Colonic mucosa (tissue), 4 donors: ENCODE measurements around the gene MYH15. TPM values are rescaled to one million over a fixed set of nuclear protein-coding genes. Genes with fewer than 3 reads are reported as not detected.

Experiments
- DNase-seq: peaks from one replicate; pipeline ENCODE4 v3.0.0-alpha.2; 2020
- H3K27ac ChIP-seq: fragments of 200-600 bp; one replicate; pipeline ENCODE4 v1.8.0; 2021
- H3K27me3 ChIP-seq: fragments of 200-600 bp; one replicate; pipeline ENCODE4 v1.8.0; 2021
- H3K36me3 ChIP-seq: fragments of 200-600 bp; one replicate; pipeline ENCODE4 v1.8.0; 2021
- H3K4me1 ChIP-seq: fragments of 200-600 bp; one replicate; pipeline ENCODE4 v1.8.0; 2021; ENCODE audit warnings: mild to moderate bottlenecking
- H3K4me3 ChIP-seq: fragments of 200-600 bp; one replicate; pipeline ENCODE4 v1.8.0; 2021
- H3K9ac ChIP-seq, 2 donors: one replicate each; pipeline ENCODE4 v1.7.0; 2013; ENCODE audit warnings: control low read depth in 2 of 2, low read depth in 2 of 2, low read length in 2 of 2
- H3K9me3 ChIP-seq: fragments of 200-600 bp; one replicate; pipeline ENCODE4 v1.8.0; 2021
- intact Hi-C: fragments of 100-400 bp; cut with DNase I; formaldehyde crosslinking; loops from one replicate; pipeline ENCODE4 v1.14.1; 2022
- total RNA-seq, 2 donors: library from RNA; stranded (reverse); fragmentation: NEBNext Ultra II Directional in 1 of 2; extraction: Animal tissue kit (Norgen Biotek cat#: 25700) in 1 of 2; gene quantifications; one replicate each; pipeline ENCODE4 v1.2.1, GENCODE V29; 2021
- TF ChIP-seq, protein P1 (sequence below): fragments of 200-600 bp; IDR thresholded peaks from one replicate; pipeline ENCODE4 v1.8.0; 2022; ENCODE audit warnings: antibody characterized with exemption, mild to moderate bottlenecking
- donor health status: healthy.
- donor health status: DM: no; HTN: no; CAD: no.
- donor health status: DM: no; HTN: no; CAD: no.

Gene MYH15
- total RNA-seq, 2 donors from 2014 or later: 0.13 to 0.44 TPM

DNA sequence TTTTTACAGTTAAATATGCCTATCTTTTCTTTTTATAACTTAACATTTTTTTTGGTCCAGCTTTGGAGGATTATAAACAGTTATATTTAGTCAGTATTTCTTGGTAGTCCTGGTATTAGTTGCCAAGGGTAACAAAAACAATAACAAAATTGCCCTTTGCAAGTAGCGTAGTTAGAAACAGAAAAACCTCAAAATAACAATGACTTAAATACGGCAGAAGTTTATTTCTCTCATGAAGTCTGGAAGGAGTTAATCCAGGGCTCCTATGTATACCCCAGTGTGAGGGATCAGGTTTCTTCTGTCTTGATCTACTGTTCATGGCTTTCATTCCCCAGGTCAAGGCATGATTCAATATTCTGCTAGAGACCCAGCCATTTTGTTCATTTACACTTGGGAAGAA, 14.1 kb upstream of the MYH15 start:
- no peaks in the 10 kb centered on the region for H3K36me3 ChIP-seq
- TF ChIP-seq, protein P1, sequence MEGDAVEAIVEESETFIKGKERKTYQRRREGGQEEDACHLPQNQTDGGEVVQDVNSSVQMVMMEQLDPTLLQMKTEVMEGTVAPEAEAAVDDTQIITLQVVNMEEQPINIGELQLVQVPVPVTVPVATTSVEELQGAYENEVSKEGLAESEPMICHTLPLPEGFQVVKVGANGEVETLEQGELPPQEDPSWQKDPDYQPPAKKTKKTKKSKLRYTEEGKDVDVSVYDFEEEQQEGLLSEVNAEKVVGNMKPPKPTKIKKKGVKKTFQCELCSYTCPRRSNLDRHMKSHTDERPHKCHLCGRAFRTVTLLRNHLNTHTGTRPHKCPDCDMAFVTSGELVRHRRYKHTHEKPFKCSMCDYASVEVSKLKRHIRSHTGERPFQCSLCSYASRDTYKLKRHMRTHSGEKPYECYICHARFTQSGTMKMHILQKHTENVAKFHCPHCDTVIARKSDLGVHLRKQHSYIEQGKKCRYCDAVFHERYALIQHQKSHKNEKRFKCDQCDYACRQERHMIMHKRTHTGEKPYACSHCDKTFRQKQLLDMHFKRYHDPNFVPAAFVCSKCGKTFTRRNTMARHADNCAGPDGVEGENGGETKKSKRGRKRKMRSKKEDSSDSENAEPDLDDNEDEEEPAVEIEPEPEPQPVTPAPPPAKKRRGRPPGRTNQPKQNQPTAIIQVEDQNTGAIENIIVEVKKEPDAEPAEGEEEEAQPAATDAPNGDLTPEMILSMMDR: no peak
- intact Hi-C loops: no loop called here
- no peak overlapping the region for H3K27ac ChIP-seq
- no peak overlapping the region for H3K9ac ChIP-seq
- no peaks in the 10 kb centered on the region for H3K9me3 ChIP-seq
- H3K4me1 ChIP-seq: no peaks in the 10 kb centered on the region
- no peaks in the 10 kb centered on the region for H3K27me3 ChIP-seq
- H3K4me3 ChIP-seq: no peak overlapping the region
- no peak for DNase-seq

DNA sequence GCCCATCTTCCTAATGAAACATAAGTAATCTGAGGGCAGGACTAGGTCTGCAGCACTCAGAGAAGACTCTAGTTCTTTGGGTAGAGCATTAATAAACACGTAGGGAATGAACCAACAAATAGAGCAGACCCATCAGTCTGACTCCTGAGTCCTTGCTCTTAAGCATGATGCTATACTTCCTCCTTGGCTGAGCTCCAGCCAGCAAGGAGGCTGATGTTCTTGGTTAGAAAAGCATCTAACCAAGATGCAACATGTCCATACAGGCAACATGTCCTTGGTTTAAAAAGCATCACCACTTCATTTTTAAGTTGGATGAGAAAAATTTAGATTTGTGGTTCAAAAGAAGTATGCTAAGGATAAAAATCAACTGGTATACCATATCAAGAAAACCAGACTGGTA, 8.5 kb upstream of the MYH15 start:
- H3K4me1 ChIP-seq: no peaks in the 10 kb centered on the region
- TF ChIP-seq, protein P1: no peak
- DNase-seq: no peak

DNA sequence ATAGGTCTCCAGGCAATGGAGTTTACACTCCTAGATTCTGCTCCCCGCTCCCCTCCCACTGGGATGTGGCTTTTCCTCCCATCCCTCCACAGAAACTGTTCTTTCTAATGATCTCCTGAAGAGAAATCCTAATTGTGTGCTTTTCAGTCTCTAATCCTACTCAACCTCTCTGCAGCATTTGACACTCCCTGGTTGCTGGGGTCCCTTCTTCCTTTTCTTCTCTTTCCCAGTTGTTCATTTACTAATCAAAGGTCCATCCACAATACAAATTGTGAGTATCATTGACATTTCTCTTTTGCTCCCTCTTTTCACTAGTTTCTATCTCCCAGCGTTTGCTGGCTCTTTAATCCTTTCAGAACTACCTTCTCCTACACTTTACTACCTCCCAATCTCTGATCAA, 6.5 kb upstream of the MYH15 start:
- no peak for DNase-seq
- intact Hi-C loops: no loop called here
- no peak overlapping the region for H3K27ac ChIP-seq
- no peak overlapping the region for H3K4me3 ChIP-seq
- H3K4me1 ChIP-seq: no peaks in the 10 kb centered on the region
- H3K9ac ChIP-seq: no peak overlapping the region
- H3K27me3 ChIP-seq: no peaks in the 10 kb centered on the region
- H3K36me3 ChIP-seq: no peaks in the 10 kb centered on the region
- no peaks in the 10 kb centered on the region for H3K9me3 ChIP-seq
- TF ChIP-seq, protein P1: no peak

More for the DNA sequence above, 8.5 kb upstream of the MYH15 start:
- Histone ChIP-seq H3K9ac (no peak overlapping the region), H3K4me3 (no peak overlapping the region), H3K9me3 (no peaks in the 10 kb centered on the region), H3K27me3 (no peaks in the 10 kb centered on the region), H3K27ac (no peak overlapping the region), H3K36me3 (no peaks in the 10 kb centered on the region)
- intact Hi-C loops: no loop called here

DNA sequence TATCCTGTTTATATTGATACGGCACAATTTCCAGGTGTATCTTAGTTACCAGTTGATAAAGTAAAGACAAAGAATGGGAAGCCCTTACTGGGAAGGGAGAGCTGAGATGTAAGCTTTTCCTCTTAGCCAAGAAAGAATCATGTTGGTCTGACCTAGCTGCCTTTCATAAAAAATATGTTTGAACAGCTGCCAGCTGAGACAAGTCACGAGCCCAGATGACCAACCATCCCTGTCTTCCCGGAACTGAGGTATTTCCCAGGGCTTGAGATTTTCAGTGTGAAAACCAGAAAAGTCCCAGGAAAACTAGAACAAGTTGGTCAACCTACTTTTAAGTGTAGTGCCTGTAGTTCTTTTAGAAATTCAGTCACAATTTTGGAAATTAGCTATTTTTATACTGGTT, 3.6 kb upstream of the MYH15 start:
- Histone ChIP-seq H3K27ac (no peak overlapping the region), H3K4me1 (no peaks in the 10 kb centered on the region), H3K36me3 (no peaks in the 10 kb centered on the region), H3K4me3 (no peak overlapping the region), H3K27me3 (no peaks in the 10 kb centered on the region), H3K9me3 (no peaks in the 10 kb centered on the region), H3K9ac (no peak overlapping the region)
- intact Hi-C loops: no loop called here
- TF ChIP-seq, protein P1: no peak
- no peak for DNase-seq

DNA sequence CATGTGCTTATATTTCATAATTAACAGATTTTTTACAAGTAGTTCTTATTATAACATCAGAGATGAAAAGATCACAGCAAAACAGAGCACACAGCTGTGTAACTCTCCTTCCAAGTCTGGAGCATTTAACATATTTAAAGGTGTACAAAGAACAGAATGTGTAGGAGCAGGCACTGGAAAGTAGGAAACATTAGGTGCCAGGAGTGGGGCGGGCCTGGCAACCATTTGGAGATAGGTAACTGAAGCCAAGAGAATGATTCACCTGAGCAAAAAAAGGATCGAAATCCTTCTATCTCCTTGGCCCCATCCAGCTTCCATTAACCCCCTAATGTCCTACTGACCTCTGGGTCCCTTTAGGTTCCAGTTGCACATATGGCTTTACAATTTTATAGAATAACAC, 2.3 kb upstream of the MYH15 start:
- Histone ChIP-seq H3K27me3 (no peaks in the 10 kb centered on the region), H3K4me1 (no peaks in the 10 kb centered on the region), H3K4me3 (no peak overlapping the region), H3K9ac (no peak overlapping the region), H3K36me3 (no peaks in the 10 kb centered on the region), H3K27ac (no peak overlapping the region), H3K9me3 (no peaks in the 10 kb centered on the region)
- TF ChIP-seq, protein P1: no peak
- intact Hi-C loops: no loop called here
- no peak for DNase-seq

DNA sequence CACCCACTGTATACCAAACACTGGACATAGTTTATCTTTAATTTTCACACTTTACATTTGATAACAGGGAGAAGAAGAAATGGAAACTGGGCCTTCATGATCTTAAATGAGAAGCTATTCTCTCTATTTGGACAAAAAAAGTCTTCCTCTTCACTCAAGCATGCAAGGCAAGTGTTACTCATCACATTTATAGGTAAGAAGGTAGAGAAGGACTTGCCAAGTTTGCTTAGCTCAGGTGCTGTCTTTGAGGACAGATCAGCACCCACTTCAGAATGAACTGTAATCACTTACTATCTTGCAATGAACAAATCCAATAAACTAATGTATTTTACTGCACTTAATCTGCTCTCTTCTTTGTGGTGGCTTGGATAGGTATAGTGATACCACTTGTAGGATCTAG, 1.1 kb upstream of the MYH15 start:
- H3K36me3 ChIP-seq: no peaks in the 10 kb centered on the region
- H3K9me3 ChIP-seq: no peaks in the 10 kb centered on the region
- H3K27ac ChIP-seq: no peak overlapping the region
- H3K27me3 ChIP-seq: no peaks in the 10 kb centered on the region
- H3K4me3 ChIP-seq: no peak overlapping the region
- H3K9ac ChIP-seq: no peak overlapping the region
- no peaks in the 10 kb centered on the region for H3K4me1 ChIP-seq
- intact Hi-C loops: no loop called here
- no peak for DNase-seq
- TF ChIP-seq, protein P1: no peak
